CD1c-positive myeloid dendritic cell (primary cell): ENCODE results near the gene SRP54.
"Not testable (repeated sequence)": the region's sequence is repeated elsewhere in the genome, so short reads cannot be mapped to it uniquely, and the experiment has no call there.

ENCODE experiments used
- DNase-seq: peaks from one replicate; pipeline ENCODE4 v3.0.0-alpha.2; 2016; ENCODE audit errors: extremely low spot score

SRP54 gene

DNA sequence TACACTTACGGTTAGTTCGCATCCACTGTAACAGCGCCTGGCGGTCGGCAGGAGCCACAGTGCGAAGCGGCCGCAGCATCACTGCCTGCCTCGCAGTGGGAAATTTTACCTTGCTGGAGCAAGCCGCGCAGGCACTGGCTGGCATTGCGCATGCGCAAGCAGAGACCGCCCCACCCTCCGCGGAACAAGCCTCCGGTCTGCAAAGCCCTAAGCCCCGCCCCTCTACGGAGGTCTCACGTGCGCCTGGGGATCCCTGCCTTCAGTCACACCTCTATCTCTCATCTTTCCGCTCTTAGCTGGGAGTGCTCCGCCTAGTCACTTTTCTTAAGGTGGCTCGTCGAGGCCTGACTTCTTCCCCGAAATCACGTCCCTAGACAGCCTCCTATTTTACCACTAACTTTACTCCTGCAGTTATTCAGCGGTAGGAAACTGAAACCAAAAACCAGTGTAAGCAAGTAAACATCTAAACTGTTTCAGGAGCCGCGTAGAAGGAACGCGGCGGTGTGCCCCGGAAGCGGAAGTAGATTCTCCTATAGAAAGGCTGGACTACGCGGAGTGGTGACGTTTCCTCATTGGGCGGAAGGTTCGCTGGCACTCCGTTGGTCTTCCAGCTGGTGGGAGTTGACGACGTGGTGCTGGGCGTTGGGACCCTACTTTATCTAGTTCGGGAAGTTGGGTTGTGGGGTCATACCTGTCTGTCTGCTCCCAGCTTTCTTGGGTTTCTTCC lies at the start of gene SRP54:
TSS of gene SRP54 (plus strand) at position 572 of the 727 bp plus-strand sequence. CDS start 13,718 bp downstream, outside the sequence.
- DNase-seq, result peak; percentile 98

- DNase-seq, result no peak
Observed at GRCh38 chr14:34933301-34933700, 49.5 kb upstream of the SRP54 start.

DNA sequence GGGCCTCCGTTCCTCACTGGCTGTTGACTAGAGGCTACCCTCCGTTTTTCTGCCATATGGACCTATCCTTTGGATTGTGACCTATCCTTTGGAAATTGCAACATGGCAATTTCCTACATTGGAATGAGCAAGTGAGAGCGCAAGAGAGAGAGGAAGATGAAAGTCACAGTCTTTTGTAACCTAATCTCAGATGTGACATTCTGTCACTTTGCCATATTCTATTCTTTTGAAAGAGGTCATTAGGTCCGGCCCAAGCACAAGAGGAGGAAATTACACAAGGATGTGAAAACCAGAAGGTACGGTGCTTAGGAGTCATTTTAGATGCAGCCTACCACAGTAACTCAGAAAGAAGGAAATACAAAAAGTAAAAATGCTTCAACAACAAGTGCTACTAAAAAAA lies 47.3 kb upstream of the SRP54 start:
- peak; percentile 24 for DNase-seq

DNA sequence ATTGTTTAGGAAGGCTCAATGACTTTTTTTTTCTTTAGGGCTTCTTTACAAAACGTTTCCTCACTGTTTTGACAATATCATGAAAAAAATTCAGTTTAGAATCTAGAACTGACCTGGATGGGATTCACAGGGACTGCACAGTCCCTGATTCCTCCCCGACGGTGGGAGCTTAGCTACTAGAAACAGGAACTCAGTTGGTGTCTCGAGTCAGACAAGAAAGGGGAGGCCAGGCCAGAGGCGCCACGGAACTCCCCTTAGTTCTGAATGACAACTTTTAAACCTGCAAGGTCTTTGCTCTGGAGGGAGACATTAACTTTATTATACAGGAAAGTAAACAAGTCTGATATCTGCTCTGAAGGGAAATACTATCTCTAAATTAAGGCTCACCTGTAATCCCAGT lies 45.4 kb upstream of the SRP54 start:
- no peak for DNase-seq

DNA sequence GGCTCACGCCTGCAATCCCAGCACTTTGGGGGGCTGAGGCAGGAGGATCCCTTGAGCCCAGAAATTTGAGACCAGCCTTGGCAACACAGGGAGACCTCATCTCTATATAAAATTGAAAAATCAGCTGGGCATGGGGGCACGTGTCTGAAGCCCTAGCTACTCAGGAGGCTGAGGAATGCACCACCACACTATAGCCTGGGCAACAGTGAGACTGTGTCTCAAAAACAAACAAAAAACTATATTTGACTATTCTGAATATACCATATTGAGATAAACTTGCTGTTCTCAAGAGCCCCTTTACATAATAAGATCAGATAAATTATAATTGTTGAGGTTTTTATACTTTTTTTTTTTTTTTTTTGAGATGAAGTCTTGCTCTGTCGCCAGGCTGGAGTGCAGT lies 44.9 kb upstream of the SRP54 start:
- DNase-seq, result no peak

DNA sequence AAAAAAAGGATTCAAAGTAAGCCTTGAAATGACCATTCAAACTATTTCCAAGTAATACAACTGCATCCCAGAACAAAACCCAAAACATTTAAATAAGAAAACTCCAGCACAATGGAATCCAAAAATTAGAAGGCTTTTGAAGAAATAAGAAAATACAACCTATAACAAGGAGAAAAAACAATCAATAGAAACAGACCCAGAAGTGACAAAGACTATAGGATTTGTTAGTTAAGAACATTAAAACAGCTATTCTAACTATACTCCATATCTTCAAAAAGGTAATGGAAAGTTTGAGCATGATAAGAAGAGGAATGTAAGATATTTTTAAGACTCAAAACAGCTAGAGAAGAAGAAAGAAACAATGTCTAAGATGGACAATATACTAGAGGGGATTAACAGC lies 39.3 kb upstream of the SRP54 start:
- no peak for DNase-seq

DNA sequence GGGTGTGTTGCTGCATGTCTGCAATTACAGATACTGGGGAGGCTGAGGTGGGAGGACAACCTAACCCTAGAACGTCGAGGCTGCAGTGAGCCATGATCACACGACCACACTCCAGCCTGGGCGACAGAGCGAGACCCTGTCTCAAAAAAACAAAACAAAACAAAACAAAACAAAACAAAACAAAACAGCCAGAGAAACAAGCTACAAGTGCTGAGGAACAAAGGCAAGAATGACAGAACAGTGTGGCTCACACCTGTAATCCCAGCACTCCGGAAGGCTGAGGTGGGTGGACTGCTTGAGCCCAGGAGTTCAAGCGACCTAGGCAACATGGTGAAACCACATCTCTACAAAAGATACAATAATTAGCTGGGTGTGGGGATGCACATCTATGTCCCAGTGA lies 38.0 kb upstream of the SRP54 start:
- no peak for DNase-seq

DNA sequence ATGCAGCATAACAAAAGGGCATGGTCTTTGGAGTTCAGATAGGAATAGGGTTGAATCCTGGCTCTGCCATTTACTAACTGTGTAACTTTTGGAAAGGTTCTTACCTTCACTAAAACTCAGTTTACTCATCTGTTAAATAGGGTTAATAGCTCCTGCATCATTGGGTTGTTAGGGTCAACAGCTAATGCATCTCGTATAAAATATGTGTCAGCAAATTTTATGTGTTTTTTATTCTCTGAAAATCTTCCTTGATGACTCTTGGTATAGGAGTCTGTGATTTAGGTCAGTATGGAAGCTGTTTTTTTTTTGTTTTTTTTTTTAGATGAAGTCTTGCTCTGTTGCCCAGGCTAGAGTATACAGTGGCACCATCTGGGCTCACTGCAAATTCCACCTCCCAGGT lies 36.1 kb upstream of the SRP54 start:
- DNase-seq, result no peak

- no peak for DNase-seq
Observed at GRCh38 chr14:34951286-34951685, 31.5 kb upstream of the SRP54 start.

- no peak for DNase-seq
Observed at GRCh38 chr14:34956931-34957330, 25.9 kb upstream of the SRP54 start.

DNA sequence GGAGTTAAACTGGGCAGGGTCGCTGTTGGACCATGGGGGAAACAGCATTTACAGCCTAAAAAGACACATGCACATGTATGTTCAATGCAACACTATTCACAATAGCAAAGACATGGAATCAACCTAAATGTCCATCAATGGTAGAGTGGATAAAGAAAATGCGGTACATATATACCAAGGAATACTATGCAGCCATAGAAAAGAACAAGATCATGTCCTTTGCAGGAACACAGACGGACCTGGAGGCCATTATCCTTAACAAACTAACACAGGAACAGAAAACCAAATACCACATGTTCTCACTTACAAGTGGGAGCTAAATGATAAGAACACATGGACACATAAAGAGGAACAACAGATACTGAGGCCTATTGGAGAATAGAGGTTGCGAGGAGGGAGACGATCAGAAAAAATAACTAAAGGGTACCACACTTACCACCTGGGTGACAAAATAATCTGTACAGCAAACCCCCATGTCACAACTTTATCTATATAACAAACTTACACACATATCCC lies 25.0 kb upstream of the SRP54 start:
- no peak for DNase-seq

DNA sequence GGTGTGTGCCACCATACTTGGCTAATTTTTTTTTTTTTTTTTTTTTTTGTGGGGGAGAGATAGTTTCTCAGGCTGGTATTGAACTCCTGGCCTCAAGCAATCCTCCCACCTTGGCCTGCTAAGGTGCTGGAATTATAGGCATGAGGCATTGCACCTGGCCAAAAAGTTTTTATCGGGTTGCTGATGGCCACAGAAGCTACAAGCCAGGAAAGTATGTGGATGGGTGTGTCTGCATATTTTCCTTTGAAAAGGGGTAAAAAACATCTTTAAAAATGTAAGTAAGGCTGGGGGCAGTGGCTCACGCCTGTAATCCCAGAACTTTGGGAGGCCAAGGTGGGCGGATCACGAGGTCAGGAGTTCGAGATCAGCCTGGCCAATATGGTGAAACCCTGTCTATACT lies 20.7 kb upstream of the SRP54 start:
- DNase-seq, result not testable (repeated sequence)

- DNase-seq, result no peak
Observed at GRCh38 chr14:34964977-34965764, 17.6 kb upstream of the SRP54 start.

- DNase-seq, result no peak
Observed at GRCh38 chr14:34965912-34966311, 16.9 kb upstream of the SRP54 start.

GRCh38 chr14:34966413-34966812 lies 16.4 kb upstream of the SRP54 start:
- no peak for DNase-seq

DNA sequence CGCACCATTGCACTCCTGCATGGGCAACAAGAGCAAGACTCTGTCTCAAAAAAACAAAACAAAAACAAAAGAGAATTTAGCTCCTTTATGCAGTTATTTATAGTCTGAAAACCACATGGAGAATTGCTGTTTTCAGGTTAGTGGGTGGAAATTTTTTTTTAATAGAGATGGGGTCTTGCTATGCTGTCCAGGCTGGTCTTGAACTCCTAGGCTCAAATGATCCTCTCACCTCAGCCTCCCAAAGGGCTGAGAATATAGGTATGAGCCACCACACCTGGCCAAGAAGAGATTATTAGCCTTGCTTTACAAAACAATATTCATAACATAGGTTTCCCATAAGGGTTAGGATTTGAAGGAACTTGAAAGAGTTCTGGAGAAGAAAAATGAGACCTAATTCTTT lies 12.1 kb upstream of the SRP54 start:
- no peak for DNase-seq

- no peak for DNase-seq
Observed at GRCh38 chr14:34971381-34971780, 11.4 kb upstream of the SRP54 start.

DNA sequence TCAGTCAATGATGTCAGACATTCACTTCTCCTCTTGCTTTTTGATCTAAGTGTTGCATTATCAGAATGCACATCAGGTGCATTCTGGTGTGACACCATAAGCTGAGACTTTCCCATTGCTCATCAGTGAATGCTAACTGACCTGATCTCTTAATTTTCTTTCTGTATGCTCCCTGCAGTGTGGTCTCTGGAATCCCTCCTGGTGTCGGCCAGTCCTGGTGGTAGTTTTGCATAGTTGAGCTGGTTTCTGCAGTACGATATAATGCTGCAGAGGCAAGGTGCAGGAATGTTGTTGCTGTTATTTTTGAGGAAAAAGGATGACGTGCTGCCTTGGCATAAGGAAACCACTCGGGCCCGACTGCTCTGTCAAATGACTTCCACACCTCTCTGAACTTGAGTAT lies 11.0 kb upstream of the SRP54 start:
- no peak for DNase-seq

GRCh38 chr14:34978444-34978843 lies 4.3 kb upstream of the SRP54 start:
- DNase-seq, result no peak

- DNase-seq, result no peak
Observed at GRCh38 chr14:34980337-34980900, 2.4 kb upstream of the SRP54 start.

GRCh38 chr14:34981743-34982420 lies 910 bp upstream of the SRP54 start:
- DNase-seq, result peak; percentile 52

DNA sequence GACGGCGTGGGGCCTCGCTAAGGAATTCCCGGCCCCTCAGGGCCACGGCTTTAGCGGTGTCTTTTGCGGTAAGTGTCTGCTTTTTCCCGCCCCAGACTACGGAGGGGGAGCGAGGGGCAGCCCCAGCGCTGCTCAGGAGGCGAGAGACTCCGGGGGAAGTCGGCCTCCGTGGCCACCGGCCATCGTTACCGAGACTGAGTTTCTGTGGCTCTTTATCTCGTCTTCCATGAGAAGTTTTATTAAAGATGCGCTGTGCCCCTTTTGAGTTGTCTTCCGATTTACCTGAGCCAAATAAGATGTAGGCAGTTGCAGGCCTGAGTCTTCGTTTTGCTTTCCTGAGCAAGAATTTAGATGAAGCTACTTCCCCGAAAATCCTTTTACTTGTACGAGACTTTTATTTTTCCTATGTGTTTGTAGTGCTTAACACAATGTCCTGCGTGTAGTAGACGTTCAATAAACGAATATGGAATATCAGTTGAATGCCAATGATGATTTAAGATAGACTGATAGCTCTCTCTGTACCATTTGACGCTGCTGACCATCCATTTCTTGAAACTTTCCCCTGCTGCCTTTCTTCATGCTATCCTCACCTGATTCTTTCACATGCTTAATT lies 462 bp downstream of the SRP54 start:
- no peak for DNase-seq
